AG04449 (cell line): ENCODE measurements around the gene LSM11.
A peak's percentile ranks its signal among the peaks of the same experiment; 100 is the strongest.

ENCODE experiments used
- CTCF ChIA-PET: fragments of 350-600 bp; formaldehyde crosslinking; extraction: SDS; loops from one replicate; lab custom pipeline; 2021; ENCODE audit warnings: antibody characterized with exemption; lab: Yijun Ruan, JAX
- POLR2A ChIA-PET: fragments of 400-600, 350-600 bp; formaldehyde crosslinking; extraction: SDS; loops from one replicate; lab custom pipeline; 2020; ENCODE audit warnings: antibody characterized with exemption, inconsistent platforms; lab: Yijun Ruan, JAX
- DNase-seq: peaks from one replicate; pipeline ENCODE4 v3.0.0-alpha.2; 2010; ENCODE audit warnings: low read depth, low spot score
- H3K4me3 ChIP-seq: 2 replicates; pipeline ENCODE4 v1.5.1; 2011; ENCODE audit warnings: low read depth, mild to moderate bottlenecking, control low read depth, low read length
- TF ChIP-seq, protein P1 (sequence below): IDR thresholded peaks from one replicate; pipeline ENCODE4 v1.5.1; 2011; ENCODE audit warnings: mild to moderate bottlenecking, moderate library complexity, low read length, control low read depth, inconsistent platforms; ENCODE audit not compliant: insufficient read depth; ENCODE audit errors: missing control alignments

LSM11 gene

DNA sequence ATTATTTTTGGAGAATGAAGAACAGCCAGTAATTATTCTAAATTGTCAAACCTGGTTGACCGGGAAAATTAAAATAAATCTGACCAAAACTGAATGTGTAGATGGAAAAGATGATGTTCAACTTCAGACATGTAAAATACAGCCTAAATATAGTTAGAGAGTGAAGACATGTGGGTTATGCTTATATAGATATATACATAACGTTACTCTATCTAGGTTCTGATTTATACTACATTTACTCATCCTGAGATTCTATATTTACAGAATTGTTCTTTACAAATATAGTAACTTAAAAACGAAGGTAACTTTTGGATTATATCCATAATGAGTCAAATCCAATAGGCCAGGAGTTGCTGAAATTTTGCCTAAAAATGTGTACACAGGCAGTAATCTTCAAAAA is 33.1 kb upstream of the LSM11 start:
- POLR2A ChIA-PET, result no interaction called here
- TF ChIP-seq, protein P1, sequence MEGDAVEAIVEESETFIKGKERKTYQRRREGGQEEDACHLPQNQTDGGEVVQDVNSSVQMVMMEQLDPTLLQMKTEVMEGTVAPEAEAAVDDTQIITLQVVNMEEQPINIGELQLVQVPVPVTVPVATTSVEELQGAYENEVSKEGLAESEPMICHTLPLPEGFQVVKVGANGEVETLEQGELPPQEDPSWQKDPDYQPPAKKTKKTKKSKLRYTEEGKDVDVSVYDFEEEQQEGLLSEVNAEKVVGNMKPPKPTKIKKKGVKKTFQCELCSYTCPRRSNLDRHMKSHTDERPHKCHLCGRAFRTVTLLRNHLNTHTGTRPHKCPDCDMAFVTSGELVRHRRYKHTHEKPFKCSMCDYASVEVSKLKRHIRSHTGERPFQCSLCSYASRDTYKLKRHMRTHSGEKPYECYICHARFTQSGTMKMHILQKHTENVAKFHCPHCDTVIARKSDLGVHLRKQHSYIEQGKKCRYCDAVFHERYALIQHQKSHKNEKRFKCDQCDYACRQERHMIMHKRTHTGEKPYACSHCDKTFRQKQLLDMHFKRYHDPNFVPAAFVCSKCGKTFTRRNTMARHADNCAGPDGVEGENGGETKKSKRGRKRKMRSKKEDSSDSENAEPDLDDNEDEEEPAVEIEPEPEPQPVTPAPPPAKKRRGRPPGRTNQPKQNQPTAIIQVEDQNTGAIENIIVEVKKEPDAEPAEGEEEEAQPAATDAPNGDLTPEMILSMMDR, result no peak
- no peak for DNase-seq
- CTCF ChIA-PET, result interaction anchor here (0.9 to 2.0 kb wide), 2 partner anchors 33 to 278 kb away, joined by 4 to 10 read pairs; partner anchors contain the start of gene LSM11
- no peak overlapping the region for H3K4me3 ChIP-seq

DNA sequence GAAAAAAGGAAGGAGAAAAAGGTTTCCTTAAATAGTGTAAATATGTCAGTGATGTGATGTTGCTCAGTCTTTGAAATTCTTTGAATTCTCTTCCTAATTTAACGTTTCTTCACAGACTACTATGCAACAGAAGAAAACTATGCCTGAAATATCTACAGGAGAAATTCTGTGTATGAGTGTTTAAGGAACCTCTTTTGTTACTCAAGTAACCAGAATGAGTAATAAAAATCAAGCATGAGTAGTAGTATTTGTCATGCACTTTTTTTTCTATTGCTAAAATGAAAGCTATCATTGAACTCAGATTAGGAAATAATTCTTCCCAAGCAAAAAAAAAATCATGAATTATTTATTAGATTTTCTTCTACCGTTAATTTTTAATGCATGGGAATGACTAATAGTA is 32.6 kb upstream of the LSM11 start:
- ChIA-PET CTCF (interaction anchor here (0.9 to 2.0 kb wide), 2 partner anchors 33 to 278 kb away, joined by 4 to 10 read pairs; partner anchors contain the start of gene LSM11), POLR2A (no interaction called here)
- peak; percentile 67 for DNase-seq
- TF ChIP-seq, protein P1, result no peak
- no peak overlapping the region for H3K4me3 ChIP-seq

DNA sequence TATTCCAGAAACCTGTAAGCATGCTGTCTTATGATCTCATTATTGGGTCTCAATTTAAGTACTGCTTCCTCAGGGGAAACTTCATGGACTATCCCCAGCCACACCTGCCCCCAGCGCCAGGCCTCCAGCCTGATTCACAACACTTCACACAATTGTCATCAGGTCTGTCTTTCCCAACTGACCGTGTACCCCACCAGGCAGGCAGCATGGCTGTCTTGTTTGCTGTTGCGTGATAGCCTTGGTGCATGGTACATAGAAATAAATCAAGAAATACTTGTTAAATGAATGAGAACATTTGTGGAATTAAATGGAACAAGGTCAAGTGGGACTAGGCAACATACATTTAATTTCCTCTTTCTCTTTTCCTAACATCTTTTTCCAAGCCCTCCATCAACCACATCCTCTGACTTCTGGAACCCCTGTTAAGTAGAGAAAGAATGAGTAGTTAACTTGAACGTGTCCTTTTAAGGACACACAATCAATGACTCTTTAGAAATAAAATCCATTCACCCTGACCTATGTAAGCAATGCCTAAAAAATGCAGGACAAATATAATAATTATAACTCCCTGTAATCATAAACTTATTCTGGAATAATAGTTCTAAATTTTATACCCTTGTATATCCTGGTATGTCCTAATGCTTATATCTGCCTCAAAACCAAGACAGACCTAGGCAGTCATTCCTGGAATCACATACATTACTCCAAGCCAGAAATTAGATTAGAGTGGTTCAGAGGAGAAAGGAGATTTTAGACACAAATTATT is 29.5 kb upstream of the LSM11 start:
- POLR2A ChIA-PET, result no interaction called here
- CTCF ChIA-PET, result no interaction called here
- no peak overlapping the region for H3K4me3 ChIP-seq
- TF ChIP-seq, protein P1, result no peak
- DNase-seq, result no peak

DNA sequence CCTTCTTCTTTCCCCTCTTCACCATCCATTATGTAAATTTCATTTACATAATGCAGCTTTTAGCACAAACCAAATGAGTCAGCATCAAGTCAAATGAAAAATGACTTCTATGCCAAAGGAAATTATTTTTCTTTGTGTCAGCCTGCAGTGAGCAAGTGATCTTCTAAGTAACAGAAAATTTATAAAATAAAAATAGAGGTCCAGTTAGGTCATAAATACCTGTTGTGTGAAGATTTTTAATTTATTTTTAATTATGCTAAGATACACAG is 29.0 kb upstream of the LSM11 start:
- TF ChIP-seq, protein P1, result no peak
- POLR2A ChIA-PET, result no interaction called here
- CTCF ChIA-PET, result no interaction called here
- no peak for DNase-seq
- no peak overlapping the region for H3K4me3 ChIP-seq

DNA sequence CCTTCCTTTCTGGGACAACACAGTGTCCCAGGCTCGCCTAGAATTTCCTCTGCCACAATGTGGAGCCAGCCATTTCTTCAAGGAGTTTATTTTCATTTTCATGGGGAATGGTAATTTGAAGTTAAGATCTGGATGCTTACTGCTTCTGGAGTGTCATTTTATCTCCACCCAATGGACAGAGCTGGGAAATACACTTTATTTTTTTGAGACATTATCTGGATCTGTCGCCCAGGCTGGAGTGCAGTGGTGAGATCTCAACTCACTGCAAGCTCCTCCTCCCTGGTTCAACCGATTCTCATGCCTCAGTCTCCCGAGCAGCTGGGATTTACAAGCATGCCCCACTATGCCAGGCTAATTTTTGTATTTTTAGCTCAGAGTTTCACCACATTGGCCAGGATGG is 25.0 kb upstream of the LSM11 start:
- H3K4me3 ChIP-seq, result no peak overlapping the region
- TF ChIP-seq, protein P1, result peak; percentile 55
- no peak for DNase-seq
- ChIA-PET POLR2A (interaction anchor here (0.6 to 1.0 kb wide), 3 partner anchors 13 to 167 kb away, joined by 3 to 4 read pairs (median 3); partner anchors contain the start of gene THG1L), CTCF (interaction anchor here (0.7 to 6.3 kb wide), 59 partner anchors 10 to 466 kb away, joined by 3 to 51 read pairs (median 6); partner anchors contain the start of genes C5orf52, LSM11 and THG1L)

DNA sequence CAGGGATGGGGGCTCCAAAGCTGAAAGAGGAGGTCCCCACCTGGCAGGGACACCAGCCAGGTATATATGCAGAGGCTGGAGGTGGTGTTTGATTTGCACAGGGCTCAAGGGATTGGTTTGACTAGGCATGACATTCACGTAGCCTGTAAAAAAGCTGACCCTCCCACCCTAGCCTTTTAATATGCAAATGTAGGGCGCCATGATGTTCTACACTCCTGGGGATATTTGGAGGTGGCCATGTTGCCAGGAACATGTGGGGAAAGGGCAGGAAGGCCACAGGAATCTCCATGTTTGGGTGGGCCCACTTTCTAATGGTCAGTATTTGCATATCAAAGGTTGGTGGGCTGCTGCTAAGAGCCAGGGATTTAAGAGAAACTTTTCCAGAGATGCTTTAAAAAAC is 24.3 kb upstream of the LSM11 start:
- ChIA-PET CTCF (interaction anchor here (0.9 to 6.3 kb wide), 45 partner anchors 9 to 465 kb away, joined by 3 to 51 read pairs (median 7); partner anchors contain the start of genes C5orf52, LSM11 and THG1L), POLR2A (interaction anchor here (1.0 kb wide), 1 partner anchor 12 kb away, joined by 4 read pairs; the partner anchor contains the start of gene THG1L)
- TF ChIP-seq, protein P1, result no peak
- no peak overlapping the region for H3K4me3 ChIP-seq
- DNase-seq, result no peak
